Activated naive CD4-positive, alpha-beta T cell treated with anti-CD3 and anti-CD28 coated beads, Interleukin-2, amount 50 U/mL, for 16 hours (primary cell): Measurements from ENCODE around the gene TBC1D17.

Source experiments
- DNase-seq: peaks from one replicate; pipeline ENCODE4 v3.0.0-alpha.2; 2020

Gene TBC1D17

DNA sequence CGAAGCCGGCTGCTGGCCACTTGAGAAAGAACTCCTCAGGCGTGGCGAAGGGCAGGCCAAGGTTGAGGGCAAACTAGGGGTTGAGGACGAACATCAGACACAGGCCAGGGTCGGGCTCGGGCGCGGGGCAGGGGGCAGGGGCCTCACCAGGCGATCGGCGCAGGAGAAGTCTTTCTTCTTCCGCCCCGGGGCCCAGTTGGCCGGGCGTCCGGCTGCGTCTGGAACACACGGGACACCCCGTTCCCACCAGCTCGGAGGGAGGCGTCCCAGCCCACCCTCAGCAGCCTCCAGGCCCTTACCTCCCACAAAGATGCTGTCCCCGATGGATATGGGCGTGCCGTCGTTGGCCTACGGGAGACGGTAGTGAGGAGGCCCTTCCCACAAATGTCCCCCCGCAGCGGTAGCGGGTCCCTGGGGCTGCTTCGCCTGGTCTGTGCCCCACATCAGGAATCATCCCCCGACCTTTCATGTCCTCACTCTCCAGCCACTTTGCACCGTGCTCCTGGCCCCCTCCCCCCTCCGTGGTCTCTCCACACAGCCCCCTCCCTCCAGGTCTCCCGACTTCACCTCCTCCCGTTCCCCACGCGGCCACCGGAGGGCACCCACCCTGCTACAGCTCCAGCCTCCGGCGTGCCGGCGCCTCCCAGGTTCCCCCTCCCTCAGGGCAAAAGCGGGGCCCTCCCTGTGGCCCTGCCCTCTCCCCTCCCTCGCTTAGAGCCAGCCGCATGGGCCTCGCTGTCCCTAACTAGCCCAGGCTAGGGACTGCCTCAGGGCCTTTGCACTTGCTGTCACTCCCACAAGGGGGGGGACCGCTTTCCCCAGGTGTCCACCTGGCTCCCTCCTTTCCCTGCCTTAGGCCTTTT, 14.9 kb upstream of the TBC1D17 start:
- DNase-seq: no peak

DNA sequence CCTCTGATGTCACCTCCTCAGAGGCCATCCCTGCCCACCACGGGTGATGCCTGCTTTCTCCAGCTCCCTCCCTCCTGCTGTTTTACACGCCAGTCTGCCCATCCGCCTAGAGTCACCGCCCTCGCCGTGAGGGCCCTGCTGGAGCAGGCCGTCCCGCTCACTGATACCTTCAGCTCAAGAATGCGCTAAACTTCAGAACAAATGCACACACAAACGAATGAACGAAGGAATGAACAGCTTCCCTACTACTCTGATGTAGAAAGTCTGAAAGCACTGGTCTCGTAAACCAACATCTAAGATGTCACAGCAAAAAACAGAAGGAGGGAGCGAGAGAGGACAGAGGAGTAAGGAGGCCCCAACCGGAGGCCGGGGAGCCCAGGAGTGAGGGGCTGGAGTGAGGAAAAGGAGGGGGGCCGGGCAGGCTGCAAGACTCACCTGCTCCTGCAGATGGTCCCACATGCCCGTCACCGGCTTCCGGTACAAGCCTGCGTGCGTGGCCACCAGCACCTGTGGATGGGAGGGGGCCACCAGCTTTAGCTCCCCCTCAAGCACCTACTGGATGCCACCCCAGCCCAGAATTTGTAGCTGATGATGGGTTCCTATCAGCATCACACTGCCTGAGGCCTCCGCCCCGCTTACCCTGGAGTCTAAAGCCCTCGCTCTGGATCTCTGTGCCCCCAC, 14.1 kb upstream of the TBC1D17 start:
- DNase-seq: no peak

DNA sequence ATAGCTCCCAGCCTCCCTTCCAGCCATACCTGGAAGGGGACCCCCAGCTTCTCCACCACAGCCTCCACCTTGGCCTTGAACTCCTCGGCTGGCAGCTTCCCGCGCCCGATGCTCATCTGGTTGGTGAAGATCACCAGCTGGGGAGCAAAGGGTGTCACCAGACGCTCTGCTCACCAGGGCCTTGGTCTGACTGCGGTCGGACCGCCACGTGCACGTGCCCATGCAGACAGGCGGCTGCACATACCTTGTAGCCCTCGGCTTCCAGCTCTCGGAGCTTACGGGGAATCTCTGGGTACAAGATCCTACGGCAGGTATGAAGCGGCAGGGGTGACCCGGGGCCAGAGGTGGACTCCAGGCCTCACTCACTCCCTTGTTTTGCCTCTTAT, 13.6 kb upstream of the TBC1D17 start:
- no peak for DNase-seq

DNA sequence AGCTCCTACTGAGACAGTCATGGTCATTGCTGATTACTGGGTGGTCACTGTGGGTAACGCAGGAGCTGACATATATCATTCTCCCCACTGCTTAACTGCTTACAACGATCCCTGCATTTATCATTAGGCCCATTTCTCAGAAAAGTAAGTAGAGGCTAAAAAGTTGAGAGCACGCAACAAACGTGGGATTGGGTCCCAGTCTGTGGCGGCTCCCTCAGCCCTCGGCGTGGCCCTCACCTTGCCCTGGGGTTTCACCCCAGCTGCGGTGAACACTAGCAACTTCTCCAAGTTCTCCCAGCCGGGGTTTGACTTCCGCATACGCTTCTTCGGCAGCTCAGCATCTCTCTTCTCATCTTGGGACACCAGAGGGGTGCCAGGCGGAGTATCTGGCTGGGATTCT, 12.6 kb upstream of the TBC1D17 start:
- DNase-seq: no peak

DNA sequence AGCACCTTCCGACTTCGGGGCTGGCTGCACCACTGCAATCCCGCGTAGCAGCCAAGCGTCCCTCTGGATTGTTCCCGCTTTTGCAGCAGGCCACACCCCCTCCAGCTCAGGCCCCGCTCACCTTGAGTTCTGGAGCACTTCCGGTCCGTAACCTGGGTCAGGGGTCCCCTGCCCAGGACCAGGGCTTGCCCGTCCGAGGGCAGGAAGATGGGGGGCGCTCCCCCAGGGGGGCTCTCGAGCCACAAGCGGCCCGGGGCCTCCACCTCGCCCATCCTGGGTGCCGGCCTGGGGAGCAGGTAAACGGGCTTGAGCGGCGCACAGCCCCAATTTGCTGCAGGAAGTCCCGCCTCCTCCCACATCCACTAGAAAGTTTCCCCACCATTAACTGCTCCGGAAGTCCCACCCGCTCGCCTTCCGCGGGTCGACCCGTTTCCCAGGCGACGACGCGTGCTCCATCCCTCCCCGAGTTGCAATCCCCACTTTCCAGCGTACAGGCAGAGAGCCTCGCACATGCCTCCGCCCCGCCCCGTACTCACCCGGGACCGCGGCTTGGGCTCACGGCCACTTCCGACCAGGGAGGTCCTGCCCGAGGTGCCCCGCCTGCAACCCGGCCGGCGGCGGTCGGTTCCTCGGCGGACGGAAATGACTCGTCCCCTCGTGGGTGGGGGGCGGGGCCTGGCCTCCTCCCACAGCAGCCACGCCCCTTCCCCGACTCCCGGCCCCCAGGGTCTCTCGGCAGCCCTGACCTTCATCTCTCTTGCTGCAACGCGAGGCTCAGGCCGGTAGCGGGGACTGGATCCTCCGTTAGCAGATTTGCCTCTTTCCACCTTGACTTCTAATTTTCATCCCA, 10.3 kb upstream of the TBC1D17 start, which contains the start of gene PNKP:
PNKP (minus strand) TSS at position 644 of the 850 bp plus-strand sequence; CDS start at position 272, 372 bp downstream.
- peak; percentile 91 for DNase-seq

DNA sequence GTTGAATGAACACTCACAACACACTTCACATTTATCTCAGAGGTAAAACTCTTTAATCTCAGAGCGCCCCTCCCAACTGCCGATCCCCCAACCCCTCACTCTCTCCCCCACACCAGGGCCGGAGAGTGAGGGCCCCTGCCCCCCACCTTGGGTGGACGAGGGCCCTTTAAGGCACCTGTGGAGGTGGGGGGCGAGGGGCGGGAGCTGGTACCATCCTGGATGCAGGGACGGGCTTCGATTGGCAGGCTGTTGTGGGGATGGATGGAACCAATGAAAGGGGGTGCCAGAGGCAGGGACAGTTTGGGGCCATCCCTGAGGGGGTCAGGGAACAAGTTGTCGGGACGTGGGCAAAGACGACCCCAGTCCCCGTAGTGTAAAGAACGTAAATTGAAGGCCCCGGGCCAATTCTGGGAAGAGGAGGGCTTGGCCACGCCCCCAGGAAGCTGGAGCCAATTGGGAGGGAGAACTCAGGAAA, 8.5 kb upstream of the TBC1D17 start:
- DNase-seq: no peak

DNA sequence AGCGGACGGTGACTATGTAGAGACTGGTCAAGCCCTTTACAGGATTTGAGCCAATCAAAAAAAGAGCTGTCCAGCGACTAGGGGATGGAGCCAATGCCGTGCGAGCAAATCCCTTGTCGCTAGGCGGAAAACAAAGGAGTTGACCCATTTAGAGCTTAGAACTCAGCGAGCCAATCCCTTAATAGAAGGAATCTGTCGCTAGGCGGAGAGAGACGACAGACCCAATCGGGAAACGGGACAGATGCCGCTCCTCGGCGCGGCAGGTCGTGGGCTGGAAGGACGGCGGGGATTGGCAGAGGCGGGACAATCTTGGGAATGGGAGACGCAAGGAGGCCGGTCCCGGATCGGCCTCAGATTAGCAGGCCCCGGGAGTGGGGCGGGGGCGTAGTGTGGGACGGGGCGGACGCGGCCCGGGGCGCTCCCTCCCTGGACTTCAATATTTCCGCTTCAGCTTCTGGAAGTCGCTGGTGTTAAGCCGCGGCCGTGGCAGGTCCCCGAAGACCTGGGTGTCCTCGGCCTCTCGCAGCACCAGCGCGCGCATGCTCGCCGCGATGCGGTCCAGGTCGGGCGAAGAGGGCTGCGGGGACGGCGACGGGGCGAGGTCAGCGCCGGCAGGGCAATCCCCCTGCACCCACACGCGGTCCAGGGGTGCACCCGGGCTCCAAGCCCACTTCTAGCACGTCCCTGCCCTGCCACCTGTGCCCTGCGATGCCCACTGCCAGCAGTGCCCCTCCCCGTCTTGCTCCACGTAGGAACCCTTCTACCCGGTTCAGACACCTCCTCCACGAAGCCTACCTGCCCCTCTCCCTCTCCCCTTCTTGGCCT, 7.8 kb upstream of the TBC1D17 start:
- peak; percentile 86 for DNase-seq

DNA sequence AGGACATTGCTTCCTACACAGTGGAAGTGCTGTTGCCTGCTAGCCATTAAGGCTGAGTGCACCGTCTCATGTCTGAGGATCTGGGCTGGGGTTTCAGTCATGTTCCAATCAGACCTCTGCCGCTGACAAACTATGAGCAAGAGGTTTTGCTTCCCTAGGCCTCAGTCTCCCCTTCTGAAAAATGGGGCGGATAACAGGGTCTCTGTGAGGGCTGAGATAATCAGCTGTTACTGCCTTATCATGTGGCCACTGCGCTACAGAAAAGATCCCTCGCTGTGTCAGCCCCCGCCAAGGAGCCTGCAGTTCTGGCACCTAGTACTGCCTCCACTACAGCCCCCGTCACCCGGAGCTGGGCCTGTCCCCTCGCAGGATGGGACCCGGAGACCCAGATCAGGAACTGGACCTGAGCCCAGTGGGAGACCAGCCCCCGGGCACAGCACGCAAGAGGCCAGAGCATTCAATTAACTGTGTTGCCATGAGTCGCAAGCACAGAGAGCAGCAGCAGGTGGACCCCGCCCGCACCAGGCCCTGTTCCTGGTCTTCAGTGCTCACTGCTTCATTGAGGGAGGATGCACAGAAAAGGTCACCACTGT, 7.1 kb upstream of the TBC1D17 start:
- DNase-seq: no peak

DNA sequence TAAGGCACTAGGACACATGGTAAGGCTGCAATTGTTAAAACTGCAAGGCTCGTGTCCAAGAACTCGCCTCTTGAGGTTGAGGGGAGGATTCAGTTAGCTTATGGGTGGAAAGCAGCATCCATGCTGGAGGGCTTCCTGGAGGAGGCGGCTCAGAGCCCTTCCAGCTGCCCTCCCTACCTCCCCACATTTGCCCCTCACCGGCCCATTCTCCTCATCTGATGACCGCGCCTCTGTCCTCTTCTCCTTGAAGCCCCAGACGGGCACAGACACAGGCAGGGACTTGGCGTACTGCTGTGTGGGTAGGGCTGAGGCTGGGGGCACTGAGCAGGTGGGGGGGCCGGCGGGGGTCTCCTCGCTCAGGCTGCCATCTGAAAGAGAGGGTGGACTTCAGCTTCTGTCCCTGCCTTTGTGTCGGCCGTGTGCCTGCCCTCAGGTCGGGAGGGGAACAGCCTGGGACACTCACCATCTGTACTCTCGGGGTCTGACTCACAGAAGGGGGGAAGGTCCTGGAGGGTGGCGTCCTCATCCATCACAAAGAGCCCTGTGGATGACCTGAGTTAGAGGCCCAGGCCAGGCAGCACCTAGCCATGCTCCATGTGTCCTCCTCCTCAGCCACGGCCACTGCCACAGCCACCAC, 6.0 kb upstream of the TBC1D17 start:
- no peak for DNase-seq

DNA sequence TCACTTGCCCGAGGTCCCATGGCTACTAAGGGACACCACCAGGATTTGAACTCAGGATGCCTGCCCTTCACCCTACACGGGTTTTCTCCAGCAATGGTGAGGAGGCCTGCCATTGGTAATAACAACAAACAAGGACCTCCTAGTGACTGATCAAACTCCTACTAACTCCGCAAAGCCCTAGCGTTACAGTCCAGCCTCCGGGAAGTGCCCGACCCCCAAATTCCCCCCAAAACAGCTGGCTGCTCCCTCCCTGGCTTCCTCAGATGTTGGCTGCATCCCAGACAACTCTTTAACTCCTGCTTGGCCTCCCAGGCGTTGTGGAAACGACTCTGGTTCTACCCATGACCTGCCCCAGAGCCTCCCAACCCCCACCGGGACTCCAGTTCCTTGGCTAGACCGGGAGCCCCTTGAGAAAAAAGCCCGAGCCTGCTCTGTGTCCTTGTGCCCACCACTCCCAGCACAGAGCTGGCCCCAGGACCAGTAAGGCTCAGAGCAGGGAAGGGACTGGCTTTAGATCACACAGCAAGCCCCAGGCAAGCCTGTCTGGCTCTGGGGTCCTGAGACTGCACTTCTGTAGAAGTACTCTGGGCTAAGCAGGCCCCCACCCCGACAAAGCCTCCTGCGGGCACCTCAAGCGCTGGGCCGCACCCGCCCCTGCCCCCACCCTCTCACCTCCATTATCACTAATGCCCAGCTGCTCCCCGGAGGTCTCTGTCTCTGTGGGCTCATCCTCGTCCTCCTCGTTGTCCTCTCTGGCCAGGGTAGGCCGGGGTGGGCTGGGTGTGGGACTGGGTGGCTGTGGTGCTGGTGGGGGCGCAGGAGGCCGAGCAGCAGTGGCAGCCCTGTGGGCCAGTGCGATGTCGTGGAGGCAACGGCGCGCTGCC, 5.0 kb upstream of the TBC1D17 start:
- no peak for DNase-seq

DNA sequence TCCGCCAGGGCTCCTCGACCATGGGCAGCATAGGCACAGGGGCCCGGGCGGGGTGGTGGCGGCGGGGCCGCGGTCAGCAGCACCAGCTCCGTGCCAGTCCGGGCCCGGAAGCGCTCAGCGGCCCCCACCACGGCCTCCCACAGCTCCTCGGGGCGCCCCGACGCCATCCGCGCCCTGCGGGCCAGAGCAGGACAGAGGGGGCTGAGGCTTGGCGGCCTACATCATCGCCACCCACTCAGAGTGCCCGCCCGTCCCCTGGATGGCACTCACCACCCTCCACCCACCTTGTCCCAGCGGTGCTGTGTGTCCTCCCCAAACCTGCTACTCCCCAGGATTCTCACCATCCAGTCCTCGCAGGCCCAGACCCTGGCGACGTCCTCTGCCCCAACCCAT, 4.4 kb upstream of the TBC1D17 start:
- DNase-seq: no peak

DNA sequence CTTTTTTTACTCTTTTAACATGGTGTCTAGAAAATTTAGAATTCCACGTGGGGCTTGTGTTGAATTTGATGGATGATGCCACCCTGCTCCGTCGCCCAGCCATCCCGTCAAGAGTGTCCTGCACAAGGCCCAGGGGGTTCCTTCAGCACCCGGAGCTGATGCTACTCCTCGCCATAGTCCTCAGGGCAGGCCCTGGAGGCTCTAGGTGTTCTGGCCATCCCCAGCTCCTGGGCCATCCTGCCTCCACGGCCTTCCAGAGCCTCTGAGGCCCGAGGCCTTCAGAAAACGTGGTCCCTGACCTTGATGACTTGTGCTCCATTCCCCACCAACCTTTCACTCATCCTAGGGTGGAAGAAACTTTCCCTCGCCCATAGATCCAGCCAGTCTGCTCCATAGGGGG, 3.7 kb upstream of the TBC1D17 start:
- no peak for DNase-seq

DNA sequence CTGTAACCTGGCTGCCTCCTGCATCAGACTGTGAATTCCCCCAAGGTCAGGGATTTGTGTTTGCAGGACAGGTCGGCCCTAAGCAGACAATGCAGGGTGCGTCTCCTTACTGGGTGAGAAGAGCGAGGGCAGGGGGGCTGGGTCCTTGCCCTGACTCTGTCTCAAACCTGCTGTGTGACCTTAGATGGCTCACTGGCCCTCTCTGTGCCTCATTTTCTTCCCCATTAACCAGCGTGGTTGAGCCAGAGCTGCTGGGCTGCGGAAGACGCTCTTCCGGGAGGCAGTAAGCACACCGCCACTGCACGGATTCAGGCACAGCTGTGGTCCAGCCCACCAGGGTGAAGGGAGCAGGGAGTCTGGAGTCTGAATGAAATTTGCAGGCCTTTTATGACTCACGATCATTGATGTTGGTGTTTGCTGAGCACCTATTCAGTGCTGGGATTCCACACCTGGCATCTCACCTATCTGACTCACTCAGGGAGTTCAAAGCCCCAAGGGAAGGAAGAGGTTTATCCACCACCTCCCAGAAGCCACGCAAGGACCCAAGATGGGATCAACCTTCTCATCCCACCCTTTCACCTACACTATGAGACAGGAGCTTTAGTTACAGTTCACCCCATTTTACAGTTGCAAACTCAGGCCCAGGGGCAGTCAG, 2.9 kb upstream of the TBC1D17 start:
- DNase-seq: no peak

DNA sequence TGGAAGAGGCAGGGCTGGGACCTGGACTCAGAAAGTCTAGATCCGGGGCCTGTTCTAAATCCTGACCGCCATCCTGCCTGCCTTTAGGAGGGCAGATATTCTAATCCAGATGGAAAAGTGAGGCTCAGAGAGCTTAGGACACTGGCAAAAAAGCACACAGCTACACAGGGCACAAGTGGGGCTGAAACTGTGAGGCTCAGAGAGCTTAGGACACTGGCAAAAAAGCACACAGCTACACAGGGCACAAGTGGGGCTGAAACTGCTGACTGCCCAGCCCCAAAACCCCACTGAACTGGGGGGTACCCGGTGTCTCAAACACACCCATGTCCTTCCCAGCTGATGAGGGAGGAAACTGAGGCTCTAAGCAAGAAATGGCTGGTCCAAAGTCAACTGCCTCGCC, 2.3 kb upstream of the TBC1D17 start:
- DNase-seq: no peak

DNA sequence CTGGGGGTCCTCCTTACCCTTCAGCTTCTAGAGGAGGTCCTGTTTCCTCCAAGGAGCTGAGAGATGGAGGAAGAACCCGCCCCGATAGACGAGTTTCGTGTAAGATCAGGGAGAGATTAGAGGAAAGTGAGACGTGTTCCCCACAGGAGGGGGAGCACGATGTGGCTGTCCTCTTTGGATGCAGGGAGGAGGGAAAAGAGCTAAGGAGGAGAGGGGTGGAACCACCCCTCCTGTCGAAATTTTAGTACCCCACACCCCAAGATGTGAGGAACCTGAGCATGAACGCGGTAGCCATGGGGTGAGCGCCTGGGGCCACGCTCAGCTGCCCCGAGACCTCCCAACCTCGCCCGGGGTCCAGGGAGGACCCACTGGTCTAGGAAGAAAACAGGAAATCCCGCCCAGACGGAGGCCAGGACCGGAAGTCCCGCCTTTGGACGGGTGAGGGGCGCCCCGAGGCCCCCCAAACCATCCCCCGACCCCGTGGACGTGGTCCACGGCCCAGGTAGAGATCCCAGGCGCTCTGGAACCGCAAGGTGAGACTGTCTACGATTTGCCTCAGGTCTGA, 1.6 kb upstream of the TBC1D17 start:
- peak; percentile 61 for DNase-seq

DNA sequence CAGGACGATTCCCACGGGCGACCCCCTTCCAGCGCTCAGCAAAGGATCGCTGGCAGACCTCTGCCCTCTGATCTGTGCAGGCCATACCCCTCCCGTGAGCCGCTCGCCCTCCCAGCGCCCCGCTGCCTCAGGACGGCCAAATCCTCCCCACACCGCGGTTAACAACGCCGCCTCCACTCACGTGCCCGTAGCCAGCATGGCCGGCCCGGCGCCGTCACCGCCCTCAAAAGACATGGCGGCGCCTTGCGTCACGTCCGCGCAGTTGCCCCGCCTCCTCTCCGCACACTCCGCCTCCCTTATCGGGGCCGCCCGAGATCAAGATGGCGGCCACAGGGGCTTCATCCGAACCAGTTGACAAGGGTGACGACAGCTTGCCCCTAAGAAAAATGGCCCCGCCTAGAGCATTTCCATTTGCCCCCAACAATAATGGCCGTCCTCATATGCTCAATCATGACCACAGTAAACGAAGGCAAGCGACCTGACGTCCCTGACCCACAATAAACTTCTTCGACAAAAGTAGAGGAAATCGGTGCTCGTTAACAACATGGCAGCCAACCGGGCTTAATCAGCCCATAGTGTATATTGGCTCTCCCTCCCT, 981 bp upstream of the TBC1D17 start:
- peak; percentile 97 for DNase-seq

DNA sequence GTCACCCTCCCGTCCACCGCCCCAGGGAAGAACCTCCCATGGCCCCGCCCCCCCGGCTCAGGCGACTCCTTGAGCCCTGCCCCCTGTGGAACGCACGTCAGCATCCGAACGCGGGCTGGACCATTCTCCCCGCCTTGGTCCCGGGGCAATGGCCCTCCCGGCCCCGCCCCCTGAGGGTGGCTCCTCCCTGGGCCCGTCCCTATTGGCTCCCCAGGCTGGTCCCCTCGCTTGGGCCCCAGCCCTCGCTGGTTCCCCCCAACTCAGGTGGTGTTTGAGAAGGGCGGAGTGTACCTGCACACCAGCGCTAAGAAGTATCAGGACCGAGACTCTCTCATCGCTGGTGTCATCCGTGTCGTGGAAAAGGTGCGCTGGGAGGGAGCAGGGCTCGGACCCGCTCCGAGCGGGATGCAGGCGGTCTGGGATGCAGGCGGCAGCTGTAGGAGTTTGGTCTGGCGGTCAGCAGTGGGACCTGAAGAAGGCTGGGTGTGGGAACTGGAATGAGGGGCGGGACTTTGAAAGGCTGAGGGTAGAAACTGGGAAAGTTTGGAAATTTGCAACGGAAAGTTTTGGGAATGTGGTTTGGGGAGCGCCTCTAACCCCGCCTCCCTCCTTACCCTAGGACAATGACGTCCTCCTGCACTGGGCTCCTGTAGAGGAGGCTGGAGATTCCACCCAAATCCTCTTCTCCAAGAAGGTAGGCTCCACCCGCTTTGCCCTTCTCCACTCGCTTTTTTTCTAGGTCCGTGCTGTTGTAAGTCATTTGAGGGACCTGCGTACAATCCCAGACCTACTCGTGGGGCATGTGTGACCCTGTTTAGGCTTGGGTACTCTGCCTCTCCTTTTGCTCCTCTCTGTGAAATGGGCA, 609 bp downstream of the TBC1D17 start:
- DNase-seq: peak; percentile 99

DNA sequence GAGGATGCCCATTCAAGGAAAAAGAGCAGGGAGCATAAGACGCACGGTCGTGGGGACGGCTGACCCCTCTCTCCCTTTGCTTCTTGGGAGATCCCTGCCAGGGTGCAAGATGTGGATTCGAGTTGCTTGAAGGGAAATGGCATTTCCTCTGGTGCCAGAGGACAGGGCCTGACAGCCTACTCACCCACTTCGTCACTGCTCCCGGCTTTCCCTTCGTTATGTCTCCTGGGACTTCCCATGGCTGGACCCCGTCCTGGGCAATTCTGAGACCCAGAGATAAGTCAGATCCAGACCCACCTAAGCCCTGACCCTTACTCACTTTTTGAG, 1.2 kb downstream of the TBC1D17 start:
- no peak for DNase-seq
